HG02943 (cell line): ENCODE results near the gene CRLF3.
"Not testable (repeated sequence)": the region's sequence is repeated elsewhere in the genome, so short reads cannot be mapped to it uniquely, and the experiment has no call there.

ENCODE experiments used
- ATAC-seq: cut with Tn5 transposase; IDR thresholded peaks from one replicate; pipeline ENCODE4 v1.9.1; 2021; ENCODE audit warnings: mild to moderate bottlenecking, low read depth, moderate library complexity; ENCODE audit not compliant: unreplicated experiment

CRLF3 gene

GRCh38 chr17:30814860-30815259 lies 9.6 kb downstream of the CRLF3 start:
- ATAC-seq, result not testable (repeated sequence)

GRCh38 chr17:30814236-30814635 lies 10.3 kb downstream of the CRLF3 start:
- ATAC-seq, result not testable (repeated sequence)

- no peak for ATAC-seq
Measured at GRCh38 chr17:30812218-30813177, 12.0 kb downstream of the CRLF3 start.

- no peak for ATAC-seq
Measured at GRCh38 chr17:30809867-30810266, 14.6 kb downstream of the CRLF3 start.

GRCh38 chr17:30808785-30809286 lies 15.7 kb downstream of the CRLF3 start:
- ATAC-seq, result peak; percentile 87

- no peak for ATAC-seq
Measured at GRCh38 chr17:30807896-30808295, 16.6 kb downstream of the CRLF3 start.

- no peak for ATAC-seq
Measured at GRCh38 chr17:30805944-30806456, 18.5 kb downstream of the CRLF3 start.

GRCh38 chr17:30801671-30802070 lies 22.8 kb downstream of the CRLF3 start:
- no peak for ATAC-seq

GRCh38 chr17:30796016-30796415 lies 28.5 kb downstream of the CRLF3 start:
- ATAC-seq, result no peak

- ATAC-seq, result no peak
Measured at GRCh38 chr17:30794372-30794771, 30.1 kb downstream of the CRLF3 start.

- no peak for ATAC-seq
Measured at GRCh38 chr17:30793282-30793977, 31.1 kb downstream of the CRLF3 start.

GRCh38 chr17:30790279-30790678 lies 34.2 kb downstream of the CRLF3 start:
- no peak for ATAC-seq

GRCh38 chr17:30788918-30789317 lies 35.6 kb downstream of the CRLF3 start:
- no peak for ATAC-seq

- no peak for ATAC-seq
Measured at GRCh38 chr17:30782206-30782605, 42.3 kb downstream of the CRLF3 start.

GRCh38 chr17:30780343-30780742 lies 44.1 kb downstream of the CRLF3 start:
- ATAC-seq, result no peak

GRCh38 chr17:30768771-30769170 lies 55.7 kb downstream of the CRLF3 start:
- not testable (repeated sequence) for ATAC-seq

GRCh38 chr17:30767641-30768404 lies 56.7 kb downstream of the CRLF3 start:
- not testable (repeated sequence) for ATAC-seq

- no peak for ATAC-seq
Measured at GRCh38 chr17:30761060-30761459, 63.4 kb downstream of the CRLF3 start.

- not testable (repeated sequence) for ATAC-seq
Measured at GRCh38 chr17:30753291-30753690, 71.2 kb downstream of the CRLF3 start.

GRCh38 chr17:30750982-30751381 lies 73.5 kb downstream of the CRLF3 start:
- not testable (repeated sequence) for ATAC-seq
